ENCODE data around the gene CAMK4.

Gene CAMK4

DNA sequence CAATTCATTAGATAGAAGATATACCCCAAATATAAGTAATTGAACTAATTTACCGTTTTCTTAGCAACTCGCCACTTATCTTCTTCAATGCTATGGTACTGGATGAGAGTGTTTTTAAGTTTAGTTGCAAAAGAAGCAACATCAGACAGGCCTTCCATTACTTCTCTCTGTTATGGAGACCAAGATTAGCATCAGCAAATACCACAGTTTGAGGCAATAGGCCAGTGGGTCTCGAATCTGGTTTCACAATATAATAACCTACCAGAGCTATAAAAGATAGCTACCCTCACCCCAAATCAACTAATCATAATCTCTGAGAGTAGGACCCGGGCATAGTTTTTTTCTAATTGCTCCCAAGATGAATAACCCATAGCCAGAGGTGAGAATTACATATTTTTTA is 283.1 kb downstream of the CAMK4 start:
- DNase-seq: no peak

DNA sequence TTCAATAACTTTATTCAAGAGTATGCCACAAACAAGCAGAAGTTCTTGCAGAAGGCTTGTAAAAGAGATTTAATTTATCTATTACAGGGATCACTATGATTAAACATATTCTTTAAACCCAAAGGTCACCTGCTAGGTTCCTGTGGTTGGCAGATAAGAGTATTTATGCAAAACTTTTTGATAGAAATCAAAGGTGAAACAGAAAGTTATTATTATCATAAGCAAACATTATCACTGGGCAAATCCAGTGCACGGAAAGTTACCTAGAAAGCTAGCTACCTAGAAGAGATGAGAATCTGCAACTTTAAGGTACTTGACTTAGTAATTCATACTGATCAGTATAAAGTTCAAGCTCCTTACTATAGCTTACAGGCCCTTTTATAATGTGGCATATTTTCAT is 284.9 kb downstream of the CAMK4 start:
- no peak for DNase-seq

DNA sequence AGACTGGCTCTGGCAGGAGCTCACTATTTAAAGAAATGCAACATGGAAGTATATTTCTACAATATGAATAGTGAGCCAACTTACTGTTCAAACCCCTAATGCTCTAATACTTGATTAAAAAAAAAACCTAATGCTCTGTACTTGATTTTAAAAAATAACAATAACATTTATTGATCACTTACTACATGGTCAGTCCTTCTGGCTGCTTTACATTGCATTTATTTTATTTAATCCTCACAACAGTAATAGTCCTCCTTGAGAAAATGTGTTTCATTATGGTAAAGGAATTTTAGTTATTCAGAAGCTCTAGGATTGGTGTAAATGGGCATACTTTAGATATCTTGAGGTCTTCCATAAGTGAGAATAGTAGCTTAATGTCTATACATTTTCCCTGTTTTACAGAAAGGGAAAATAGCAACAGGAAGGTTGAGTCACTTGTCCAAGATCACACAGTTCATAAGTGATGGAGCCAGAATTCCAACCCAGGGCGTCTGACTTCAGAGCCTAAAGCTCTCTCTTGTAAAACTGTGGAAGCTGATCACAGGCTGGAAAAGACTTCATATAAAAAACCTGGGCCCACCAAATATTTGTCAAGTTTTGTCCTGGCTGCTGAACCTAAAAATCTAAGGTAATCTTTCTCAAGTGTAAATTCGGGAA is 287.1 kb downstream of the CAMK4 start:
- no peak for DNase-seq

DNA sequence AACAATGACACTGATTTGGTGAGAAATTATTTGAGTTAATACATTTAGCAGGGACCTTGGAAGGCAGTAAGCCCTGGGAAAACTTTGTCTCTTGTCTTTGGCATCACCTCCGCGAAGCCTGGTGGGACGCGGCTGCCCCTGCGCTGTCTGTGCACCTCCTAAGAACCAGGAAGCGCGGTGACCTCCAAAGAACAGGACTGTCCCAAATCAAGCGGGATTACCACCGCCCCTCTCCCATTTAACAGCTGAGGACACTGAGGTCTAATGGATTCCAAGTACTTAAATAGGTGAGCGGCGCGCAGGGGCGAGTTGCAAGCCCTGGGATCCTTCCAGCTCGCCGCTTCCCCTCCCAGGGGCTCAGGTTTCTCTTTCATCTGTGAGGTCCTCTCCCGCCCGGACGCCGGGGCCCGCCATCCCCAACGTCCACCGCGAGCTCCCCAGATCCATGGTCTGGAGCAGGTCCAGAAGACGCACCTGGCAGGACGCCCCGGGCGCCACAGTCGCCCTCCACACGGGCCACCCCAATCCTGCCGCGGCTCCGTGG is 287.7 kb downstream of the CAMK4 start:
- DNase-seq: no peak

DNA sequence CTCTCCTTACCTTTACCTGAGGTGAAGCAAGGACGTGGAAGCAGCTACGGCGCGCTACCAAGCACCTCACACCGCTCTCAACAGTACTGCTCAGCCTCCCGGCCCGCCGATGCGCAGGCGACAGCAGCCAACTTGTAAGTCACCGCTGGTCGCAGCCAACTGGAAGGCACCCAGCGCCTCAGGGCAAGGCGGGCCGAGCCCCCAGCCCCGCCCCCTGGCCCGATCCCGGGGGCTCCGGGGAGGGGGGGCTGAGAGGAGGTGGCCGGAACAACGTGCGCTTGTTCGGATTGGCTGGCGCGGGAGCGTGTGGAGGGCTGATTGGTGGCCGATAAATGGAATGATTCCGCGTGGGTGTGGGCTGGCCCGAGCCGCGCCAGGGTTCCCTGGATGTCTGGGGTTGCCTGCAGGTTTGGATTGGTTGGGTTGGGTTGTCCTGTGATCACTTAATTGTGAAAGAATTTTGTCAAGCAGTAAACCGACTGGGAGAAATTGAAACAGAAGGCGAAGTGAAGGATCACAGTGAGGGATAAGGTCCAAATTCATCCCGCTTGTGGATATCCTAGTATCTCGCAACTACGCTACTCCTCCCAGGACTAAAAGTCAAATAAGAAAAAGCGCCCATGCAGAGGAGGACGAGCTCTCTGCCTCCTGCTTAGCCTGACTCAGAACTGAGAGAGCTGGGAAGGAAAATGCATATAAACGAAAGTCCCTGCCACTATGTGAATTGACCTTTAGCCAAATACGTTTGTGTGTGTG is 288.4 kb downstream of the CAMK4 start, which contains the start of gene STARD4:
TSS of gene STARD4 (minus strand) at position 161 of the 756 bp plus-strand sequence. CDS start 5,102 bp downstream, outside the sequence.
- peak; percentile 92 for DNase-seq

DNA sequence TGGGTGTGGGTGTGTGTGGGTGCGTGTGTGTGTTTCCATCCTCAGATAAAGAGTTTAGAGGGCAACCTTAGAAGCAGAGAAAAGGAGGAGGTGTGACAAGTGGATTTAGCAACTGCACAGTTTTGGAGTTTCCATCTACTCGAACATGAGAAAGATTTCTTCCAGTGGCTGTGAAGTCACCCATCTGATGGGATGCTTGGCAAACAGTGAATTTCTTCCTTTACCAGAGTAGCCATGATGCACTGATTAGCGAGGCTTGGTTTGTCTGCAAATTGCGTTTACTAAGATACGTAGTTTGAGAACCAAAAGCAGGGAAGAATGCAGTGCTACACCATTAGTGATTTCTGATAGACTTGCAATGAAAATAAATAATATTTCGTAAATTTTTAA is 288.9 kb downstream of the CAMK4 start:
- DNase-seq: no peak

DNA sequence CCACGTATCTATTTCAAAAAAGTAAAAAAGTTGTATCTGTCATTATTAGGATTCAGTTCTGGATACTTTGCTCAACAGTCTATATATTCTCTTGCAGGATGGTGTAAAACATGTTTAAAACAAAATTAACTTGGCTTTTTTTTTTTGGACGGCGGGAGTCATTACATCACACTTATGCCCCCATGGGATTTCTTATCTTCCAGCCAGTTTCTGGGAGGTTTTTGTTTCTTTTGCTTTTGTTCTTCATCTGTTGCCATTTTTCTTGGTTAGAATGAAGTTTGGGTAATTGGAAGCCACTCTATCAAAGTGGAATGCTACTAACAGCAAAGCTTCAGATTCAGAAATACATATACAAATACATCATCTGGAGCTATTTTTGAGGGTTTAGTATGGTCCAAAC is 289.9 kb downstream of the CAMK4 start:
- no peak for DNase-seq

DNA sequence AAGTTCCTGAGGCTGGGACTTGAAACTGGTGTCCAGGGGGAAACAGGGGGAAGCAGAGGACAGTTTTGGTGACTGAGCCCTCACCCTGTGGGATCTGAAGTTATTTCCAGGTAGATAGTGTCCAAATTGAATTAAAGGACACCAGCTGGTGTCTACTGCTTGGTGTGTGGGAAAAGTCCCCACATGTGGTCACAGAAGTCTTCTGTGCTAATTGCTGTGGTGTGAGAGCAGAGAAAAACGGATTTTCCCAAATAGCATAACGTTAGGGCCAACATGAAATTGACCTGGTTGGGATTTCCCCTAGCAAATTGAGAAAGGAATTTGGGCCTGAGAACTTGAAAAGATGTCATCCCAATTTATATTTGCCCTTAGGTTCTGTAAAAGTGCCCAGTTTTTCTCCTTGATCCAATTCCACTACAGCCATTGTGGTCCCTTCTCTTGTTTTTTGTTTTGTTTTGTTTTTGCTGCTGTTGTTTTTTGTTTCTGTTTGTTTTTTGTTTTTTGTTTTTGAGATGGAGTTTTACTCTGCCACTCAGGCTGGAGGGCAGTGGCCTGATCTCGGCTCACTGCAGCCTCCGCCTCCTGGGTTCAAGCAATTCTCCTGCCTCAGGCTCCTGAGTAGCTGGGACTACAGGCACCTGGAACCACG is 293.8 kb downstream of the CAMK4 start:
- DNase-seq: no peak

DNA sequence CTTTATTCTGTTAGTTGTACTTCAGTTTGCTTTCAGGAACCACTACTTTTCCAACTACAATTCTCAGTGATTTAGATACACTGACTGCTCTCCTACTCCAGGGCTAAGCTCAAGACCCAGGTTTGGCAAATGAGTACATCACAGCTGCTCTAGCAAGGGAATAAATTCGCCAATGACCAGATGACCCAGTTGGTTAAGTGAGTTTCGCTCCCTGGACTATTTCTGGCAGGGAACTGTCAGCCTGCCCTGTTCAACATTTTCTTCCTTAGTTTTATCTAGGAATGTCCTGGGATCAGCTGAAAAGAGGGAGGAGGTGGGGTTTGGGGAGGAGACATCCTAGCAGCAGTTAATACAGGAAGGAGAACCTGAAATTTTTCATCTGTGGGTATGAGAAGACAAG is 294.6 kb downstream of the CAMK4 start:
- DNase-seq: no peak

DNA sequence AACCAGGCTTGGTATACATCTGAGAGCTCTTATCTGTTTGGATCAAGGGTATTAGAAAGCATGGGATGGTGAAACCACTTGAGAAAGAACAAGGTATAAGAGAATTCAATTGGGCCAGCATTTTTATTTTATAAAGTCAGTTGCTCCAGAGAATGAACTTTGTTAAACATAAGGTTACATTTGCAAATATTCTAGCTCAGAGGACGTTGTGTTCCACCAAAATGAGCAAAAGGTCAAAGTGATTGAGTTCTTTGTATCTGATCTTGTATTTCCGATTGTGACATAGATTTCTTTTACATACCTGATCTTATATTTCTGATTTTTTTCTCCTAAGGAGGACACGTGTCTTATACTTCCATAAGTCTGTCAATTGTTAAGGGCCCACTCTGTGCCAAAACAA is 296.7 kb downstream of the CAMK4 start:
- no peak for DNase-seq

DNA sequence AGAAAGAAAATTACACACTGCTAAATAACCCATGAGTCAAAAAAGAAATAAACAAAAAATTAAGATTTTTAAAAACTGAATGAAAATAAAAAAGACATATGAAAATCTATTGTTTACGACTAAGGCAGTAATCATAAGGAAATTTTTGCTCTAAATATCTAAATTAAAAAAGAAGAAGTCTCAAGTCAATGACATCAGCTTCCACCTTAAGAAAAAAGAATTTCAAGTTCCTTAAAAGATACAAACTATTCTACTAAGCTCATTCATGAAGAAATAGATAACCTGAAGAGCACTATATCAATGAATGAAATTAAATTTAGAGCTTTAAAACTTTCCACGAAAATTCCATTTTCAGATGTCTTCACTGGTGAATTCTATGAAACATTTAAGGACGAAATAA is 303.9 kb downstream of the CAMK4 start:
- no peak for DNase-seq

DNA sequence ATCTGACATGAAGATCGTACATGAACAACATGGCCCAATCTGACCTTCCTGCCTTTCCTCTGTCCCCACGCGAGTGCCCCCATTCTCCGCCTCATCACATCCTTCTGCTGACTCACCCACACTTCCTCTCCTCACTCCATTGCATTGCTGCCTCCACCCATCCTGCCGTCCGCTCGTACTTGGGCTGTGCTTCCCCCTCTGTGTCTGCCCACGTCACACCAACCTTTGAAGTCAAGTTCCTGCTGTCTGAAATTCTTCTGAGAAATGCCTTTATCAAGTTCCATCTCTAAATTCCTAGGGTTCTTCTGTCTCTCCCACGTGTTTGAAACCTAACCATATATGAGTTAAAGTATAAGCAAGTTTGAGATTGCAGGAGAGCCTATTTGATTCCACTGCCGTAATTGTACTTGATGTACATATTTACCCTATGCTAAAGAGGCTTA is 306.1 kb downstream of the CAMK4 start:
- DNase-seq: peak; percentile 70

DNA sequence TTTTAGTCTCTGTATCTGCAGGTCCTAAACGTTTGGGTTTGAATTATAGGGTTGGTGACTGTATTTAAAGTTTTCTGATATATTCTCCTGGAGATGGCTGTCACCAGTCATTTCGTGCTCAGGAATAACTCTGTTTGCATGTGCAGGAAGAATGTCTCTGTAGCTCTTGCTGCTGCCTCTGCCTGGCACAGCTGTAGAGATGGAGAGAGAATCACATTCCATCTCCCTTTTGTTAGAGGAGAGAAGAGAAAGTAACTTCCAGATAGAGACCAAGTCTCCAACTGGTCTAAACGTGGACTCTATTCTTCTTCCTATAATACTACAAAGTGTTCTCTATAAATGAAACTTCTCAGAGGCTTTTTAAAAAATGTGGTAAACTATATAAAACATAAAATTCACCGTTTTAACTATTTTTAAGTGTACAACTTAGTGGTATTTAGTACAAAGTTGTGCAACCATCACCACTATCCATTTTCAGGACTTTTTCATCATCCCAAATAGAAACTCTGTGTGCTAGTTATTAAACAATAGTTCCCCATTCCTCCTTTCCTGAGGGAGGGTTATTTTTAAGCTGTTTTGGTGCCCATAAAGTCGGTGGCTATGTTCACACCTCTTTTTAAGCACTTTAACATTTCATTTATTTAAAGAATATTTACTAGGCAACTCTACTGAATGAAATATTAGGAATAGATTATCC is 308.9 kb downstream of the CAMK4 start:
- no peak for DNase-seq

DNA sequence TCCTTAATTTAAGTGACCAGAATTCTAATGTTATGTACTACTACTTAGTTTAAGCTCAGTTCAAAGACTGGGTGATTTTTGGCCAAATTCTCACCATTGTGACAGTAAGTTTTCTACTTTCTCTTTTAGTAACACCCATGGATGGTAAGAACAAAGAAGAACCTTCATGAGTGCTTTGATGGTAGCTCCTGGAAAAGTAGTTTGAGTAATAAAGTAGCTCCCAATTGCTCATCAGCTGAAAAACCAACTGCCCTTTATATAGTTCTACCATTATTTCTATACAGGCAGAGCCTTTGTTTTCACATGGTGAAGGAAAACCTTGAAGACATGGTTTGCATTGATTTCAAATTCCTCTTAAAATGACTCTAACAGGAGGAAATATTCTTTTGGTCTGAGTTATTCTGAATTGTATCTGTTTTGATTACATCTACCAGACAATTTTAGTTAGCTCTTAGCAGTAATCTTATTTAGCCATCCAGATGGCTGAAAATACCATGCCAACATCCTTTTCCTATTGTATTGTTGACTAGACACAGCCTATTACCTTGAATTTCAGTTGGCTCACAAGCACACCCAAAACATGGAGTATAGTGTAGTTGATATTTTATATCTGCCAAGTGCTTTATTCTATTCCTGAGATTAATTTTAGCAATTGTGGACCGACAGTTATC is 311.8 kb downstream of the CAMK4 start:
- DNase-seq: no peak

DNA sequence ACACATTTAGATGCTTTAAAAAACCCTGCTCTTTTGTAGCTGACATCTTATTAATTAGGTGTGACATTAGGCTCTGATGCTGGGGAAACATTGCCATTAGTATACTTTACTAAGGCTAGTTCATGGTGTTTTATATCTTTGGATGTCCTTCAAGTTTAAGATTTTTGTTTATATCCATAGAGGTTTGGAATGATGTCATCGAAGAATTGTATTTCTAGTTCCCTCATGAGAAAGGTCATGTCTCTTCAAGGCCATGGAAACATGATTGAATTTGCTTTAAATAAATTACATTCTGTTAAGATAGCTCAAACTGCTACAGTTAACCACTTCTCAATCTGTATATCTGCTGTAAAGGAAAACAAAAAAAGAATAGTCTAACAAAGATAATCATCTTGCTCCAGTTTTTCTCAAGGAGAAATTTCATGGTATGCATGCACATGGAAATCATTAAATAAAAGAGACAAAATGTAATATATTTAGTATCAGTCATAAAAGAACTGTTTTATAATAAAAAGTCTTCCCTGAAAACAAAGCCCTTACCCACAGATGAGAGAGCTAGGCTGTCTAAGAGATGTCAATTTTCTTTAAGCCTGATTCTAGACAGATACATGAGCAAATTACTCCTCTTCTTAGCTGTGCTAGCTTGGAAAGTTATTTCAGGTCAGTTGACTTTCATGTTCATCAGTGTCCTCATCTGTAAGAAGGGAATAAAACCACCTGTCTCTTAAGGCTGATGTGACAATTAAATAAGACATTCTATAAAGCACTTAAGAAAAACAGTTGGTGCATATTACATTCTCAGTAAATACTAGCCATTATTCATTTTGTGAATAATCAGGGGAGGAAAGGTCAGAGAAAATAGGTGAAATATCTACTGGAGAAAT is 313.2 kb downstream of the CAMK4 start:
- no peak for DNase-seq
